ENCODE data around the gene PITPNB. TPM values are rescaled to one million over a fixed set of nuclear protein-coding genes. Genes with fewer than 3 reads are reported as not detected.
A peak's percentile ranks its signal among the peaks of the same experiment; 100 is the strongest.

Gene PITPNB
- total RNA-seq, 4 donors from 2014 or later: 34.7 to 47.6 (median 40.4) TPM

DNA sequence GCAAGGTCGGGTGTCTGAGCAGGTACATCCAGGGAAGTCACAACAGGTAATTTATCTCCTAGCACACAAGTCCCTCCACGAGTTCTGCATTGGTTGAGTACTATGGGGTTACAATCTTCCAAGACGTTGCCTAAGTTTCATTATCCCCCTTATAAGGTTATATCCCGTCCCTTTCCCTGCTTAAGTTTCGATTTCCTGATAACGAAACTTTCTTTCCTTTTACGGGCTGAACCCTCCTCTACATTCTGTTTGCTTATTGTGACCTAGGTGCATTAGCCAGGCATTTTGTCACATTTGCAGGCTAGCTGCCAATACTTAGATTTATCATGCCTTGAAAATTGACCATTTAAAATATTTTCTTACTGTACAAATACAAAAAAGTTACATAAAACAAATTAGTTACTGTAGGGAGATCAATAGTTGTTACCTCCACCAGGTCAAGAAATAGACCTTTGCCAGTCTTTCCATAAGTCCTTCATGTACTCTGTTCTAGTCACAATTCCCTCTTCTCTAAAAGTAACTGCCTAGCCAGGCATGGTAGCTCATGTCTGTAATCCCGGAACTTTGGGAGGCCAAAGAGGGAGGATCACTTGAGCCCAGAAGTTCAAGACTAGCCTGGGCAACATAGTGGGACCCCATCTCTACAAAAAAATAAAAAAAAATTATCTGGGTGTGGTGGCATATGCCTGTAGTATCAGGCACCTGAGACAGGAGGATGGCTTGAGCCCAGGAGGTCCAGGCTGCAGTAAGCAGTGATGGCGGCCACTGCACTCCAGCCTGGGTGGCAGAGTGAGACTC, 14.3 kb upstream of the PITPNB start:
- no peak overlapping the region for H3K27ac ChIP-seq
- no peak for TF ChIP-seq POLR2A (IDR thresholded peaks at IDR 0.05)
- TF ChIP-seq POLR2AphosphoS5 (IDR thresholded peaks at IDR 0.05): no peak
- no peak for TF ChIP-seq EP300 (IDR thresholded peaks at IDR 0.05)
- TF ChIP-seq, protein P1, sequence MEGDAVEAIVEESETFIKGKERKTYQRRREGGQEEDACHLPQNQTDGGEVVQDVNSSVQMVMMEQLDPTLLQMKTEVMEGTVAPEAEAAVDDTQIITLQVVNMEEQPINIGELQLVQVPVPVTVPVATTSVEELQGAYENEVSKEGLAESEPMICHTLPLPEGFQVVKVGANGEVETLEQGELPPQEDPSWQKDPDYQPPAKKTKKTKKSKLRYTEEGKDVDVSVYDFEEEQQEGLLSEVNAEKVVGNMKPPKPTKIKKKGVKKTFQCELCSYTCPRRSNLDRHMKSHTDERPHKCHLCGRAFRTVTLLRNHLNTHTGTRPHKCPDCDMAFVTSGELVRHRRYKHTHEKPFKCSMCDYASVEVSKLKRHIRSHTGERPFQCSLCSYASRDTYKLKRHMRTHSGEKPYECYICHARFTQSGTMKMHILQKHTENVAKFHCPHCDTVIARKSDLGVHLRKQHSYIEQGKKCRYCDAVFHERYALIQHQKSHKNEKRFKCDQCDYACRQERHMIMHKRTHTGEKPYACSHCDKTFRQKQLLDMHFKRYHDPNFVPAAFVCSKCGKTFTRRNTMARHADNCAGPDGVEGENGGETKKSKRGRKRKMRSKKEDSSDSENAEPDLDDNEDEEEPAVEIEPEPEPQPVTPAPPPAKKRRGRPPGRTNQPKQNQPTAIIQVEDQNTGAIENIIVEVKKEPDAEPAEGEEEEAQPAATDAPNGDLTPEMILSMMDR (IDR thresholded peaks at IDR 0.05): no peak
- H3K4me1 ChIP-seq: peaks cover 4% of the 10 kb centered on the region
- H3K36me3 ChIP-seq: no peaks in the 10 kb centered on the region
- H3K27me3 ChIP-seq: no peaks in the 10 kb centered on the region
- H3K4me3 ChIP-seq: no peak overlapping the region
- no peak for DNase-seq (ENCODE audit: low spot score in 2 of 2)
- H3K9me3 ChIP-seq: no peaks in the 10 kb centered on the region
- WGBS: 96% methylated on average over 9 of the region's 9 CpGs

DNA sequence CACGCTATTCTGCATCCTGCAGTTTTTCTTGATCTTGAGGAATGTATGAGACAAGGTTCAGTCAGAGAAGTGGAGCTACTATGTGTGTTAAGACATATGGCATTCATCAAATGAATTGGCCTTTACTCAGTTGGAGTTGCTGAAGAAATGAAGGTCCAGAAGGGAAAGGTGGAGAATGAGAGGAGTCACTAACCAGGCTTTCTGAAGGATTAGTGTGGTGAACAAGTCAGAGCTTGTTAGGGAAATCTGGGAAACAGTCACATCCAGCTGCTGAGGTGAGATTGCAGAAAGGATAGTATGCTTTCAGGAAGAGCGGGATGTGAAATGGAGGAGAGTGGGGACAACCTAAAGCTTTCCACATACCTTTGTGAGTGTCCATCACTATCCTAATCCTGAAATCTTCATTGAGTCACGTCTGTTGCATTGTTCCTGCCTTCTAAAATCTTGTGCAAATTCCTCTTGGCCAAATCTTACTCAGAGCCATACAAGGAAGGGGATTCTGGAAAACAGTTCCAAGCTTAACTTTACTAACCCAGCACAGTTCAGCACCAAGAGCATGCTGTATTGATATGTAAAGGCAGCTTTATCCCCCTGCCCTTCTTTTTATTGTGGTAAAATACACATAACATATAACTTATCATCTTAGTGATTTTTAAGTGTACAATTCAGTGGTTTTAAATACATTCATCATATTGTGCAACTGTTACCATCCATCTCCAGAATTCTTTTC, 11.4 kb upstream of the PITPNB start:
- no peaks in the 10 kb centered on the region for H3K9me3 ChIP-seq
- no peak for DNase-seq (ENCODE audit: low spot score in 2 of 2)
- H3K36me3 ChIP-seq: no peaks in the 10 kb centered on the region
- H3K27ac ChIP-seq: no peak overlapping the region
- TF ChIP-seq EP300 (IDR thresholded peaks at IDR 0.05) (no peak), POLR2AphosphoS5 (IDR thresholded peaks at IDR 0.05) (no peak)
- H3K27me3 ChIP-seq: no peaks in the 10 kb centered on the region
- no peak overlapping the region for H3K4me3 ChIP-seq
- WGBS: 59% methylated on average over 3 of the region's 3 CpGs
- peaks cover 4% of the 10 kb centered on the region for H3K4me1 ChIP-seq

DNA sequence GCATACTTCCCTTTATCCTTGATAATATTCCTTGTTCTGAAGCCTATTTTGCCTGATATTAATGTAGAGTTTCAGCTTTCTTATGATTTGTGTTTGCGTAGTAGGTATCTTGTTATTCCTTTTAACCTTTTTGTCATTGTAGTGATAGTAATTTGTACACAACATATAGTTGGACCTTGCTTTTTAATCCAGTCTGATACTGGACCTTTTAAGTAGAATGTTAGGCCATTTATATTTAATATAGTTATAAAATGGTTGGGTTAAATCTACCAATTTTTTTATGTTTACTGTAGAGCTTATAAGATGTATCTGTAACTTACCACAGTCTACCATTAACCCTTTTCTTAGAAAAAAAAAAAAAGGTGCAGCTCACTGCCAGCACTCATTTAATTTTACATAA, 8.6 kb upstream of the PITPNB start:
- Histone ChIP-seq H3K4me1 (peaks cover 4% of the 10 kb centered on the region), H3K36me3 (peaks cover 9% of the 10 kb centered on the region), H3K9me3 (no peaks in the 10 kb centered on the region), H3K4me3 (no peak overlapping the region), H3K27me3 (no peaks in the 10 kb centered on the region), H3K27ac (no peak overlapping the region)
- no peak for TF ChIP-seq POLR2AphosphoS5 (IDR thresholded peaks at IDR 0.05)
- no peak for TF ChIP-seq EP300 (IDR thresholded peaks at IDR 0.05)
- TF ChIP-seq POLR2A (IDR thresholded peaks at IDR 0.05): no peak
- TF ChIP-seq, protein P1 (IDR thresholded peaks at IDR 0.05): no peak
- no peak for DNase-seq (ENCODE audit: low spot score in 2 of 2)
- 97% methylated on average over 1 of the region's 1 CpG for WGBS

DNA sequence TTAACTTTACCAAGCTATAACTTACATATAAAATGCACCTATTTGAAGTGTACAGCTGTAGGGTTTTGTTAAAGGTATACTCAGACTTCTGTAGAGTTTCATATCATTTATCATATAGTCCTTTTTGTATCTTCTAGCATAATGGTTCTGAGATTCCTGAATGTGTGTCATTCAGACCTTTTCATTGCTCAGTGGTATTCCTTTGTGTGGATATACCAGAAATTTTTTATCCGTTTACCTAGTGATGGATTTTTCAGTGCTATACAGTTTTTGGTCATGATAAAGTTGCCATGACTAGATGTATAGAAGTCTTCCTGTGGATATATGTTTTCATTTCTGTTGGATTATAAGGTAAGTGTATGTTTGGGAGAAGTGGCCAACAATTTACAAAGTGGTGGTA, 6.3 kb upstream of the PITPNB start:
- 96% methylated on average over 1 of the region's 1 CpG for WGBS
- no peak for DNase-seq (ENCODE audit: low spot score in 2 of 2)
- TF ChIP-seq POLR2A (IDR thresholded peaks at IDR 0.05): no peak
- TF ChIP-seq EP300 (IDR thresholded peaks at IDR 0.05): no peak
- TF ChIP-seq POLR2AphosphoS5 (IDR thresholded peaks at IDR 0.05): no peak
- TF ChIP-seq, protein P1 (IDR thresholded peaks at IDR 0.05): no peak
- peaks cover 9% of the 10 kb centered on the region for H3K36me3 ChIP-seq
- H3K4me3 ChIP-seq: no peak overlapping the region
- H3K9me3 ChIP-seq: no peaks in the 10 kb centered on the region
- H3K27me3 ChIP-seq: no peaks in the 10 kb centered on the region
- peaks cover 7% of the 10 kb centered on the region for H3K4me1 ChIP-seq
- no peak overlapping the region for H3K27ac ChIP-seq

DNA sequence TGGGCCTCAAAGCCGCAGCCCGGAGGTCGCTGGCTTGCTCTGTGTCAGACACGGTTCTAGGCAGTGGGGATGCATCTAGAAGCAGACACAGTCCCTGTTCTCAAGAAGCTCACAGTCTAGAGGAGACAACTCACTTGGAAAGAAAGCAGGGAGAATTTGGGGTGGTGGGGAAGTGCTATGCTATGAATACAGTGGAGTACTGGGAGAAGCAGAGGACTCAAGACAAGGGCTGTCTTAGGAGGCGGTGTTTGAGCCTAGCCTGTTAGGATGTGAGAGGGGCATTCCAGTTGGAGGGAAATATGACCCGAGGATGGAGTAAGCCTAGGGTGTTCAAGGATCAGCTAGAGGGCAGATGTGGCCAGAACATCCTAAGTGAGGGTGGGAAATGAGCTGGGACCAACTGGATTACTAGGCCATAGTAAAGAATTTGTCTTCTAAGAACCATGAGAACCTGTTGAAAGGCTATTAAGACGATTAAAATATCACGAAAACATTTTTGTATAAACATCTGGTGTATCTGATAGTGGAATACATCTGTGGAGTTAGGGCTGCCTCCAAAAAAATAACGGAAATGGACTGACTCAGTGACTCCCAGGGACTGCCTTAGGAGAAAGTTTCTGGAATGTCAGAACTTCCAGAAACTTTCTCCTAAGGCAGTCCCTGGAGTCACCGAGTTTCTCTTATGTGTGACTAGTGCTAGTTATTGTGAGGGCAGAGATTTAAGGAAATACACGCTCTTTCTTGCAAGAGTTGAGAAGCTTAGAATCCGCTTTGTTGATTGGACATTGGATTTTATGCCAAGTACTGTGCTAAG, 1.1 kb upstream of the PITPNB start:
- 19% methylated on average over 12 of the region's 12 CpGs for WGBS
- no peak for TF ChIP-seq EP300 (IDR thresholded peaks at IDR 0.05)
- TF ChIP-seq POLR2AphosphoS5 (IDR thresholded peaks at IDR 0.05): no peak
- TF ChIP-seq, protein P1 (IDR thresholded peaks at IDR 0.05): no peak
- no peak for TF ChIP-seq POLR2A (IDR thresholded peaks at IDR 0.05)
- Histone ChIP-seq H3K36me3 (peaks cover 9% of the 10 kb centered on the region), H3K4me3 (peak overlapping the region; percentile 76), H3K9me3 (no peaks in the 10 kb centered on the region), H3K4me1 (peaks cover 45% of the 10 kb centered on the region), H3K27ac (peak overlapping the region; percentile 98), H3K27me3 (no peaks in the 10 kb centered on the region)
- DNase-seq (ENCODE audit: low spot score in 2 of 2): no peak

Data from suprapubic skin (tissue), 4 donors.